H1 (cell line): Measurements from ENCODE around the gene TOPORS. TPM values are rescaled to one million over a fixed set of nuclear protein-coding genes. Genes with fewer than 3 reads are reported as not detected.

Source experiments
- CREB1 ChIP-seq: IDR thresholded peaks from 2 replicates; pipeline ENCODE4 v1.6.1; 2012; ENCODE audit warnings: inconsistent platforms
- SAP30 ChIP-seq: fragments of 300-600 bp; sonication (generic); IDR thresholded peaks from 2 replicates; pipeline ENCODE4 v1.7.1; 2012; ENCODE audit warnings: low read length, moderate library complexity, mild to moderate bottlenecking, inconsistent platforms; ENCODE audit not compliant: insufficient read depth, insufficient replicate concordance
- SIN3A ChIP-seq, 2 experiments: IDR thresholded peaks in 1 of 2; conservative IDR thresholded peaks in 1 of 2; 2 replicates each; pipeline ENCODE4 v1.6.1; 2011 to 2012; ENCODE audit warnings: low read length in 2 of 2, improper control_type of control experiment in 1 of 2, low read depth in 1 of 2, mild to moderate bottlenecking in 1 of 2
- polyA plus RNA-seq, 7 experiments: library from polyadenylated mRNA; depleted of rRNA in 3 of 7; stranded (reverse) in 5 of 7; unstranded in 2 of 7; fragments of >200 nt in 5 of 7; fragments of 200-250 nt in 2 of 7; gene quantifications; 1 replicate in 5 of 7; 2 replicates in 1 of 7; 4 replicates in 1 of 7; pipeline versions ENCODE4 v1.2.1 to v1.2.3, GENCODE V29; 2011 to 2013; ENCODE audit warnings: missing spikeins in 2 of 7, mixed read lengths in 2 of 7
- total RNA-seq: library from RNA; stranded (reverse); fragmentation: NEBNext Ultra II Directional; extraction: Animal tissue kit (Norgen Biotek cat#: 25700); gene quantifications from 2 replicates; pipeline ENCODE4 v1.2.1, GENCODE V29; 2021
- TF ChIP-seq, protein P1 (sequence below): IDR thresholded peaks from 2 replicates; pipeline ENCODE4 v1.6.1; 2012; ENCODE audit warnings: inconsistent platforms
- TF ChIP-seq, protein P2 (sequence below): IDR thresholded peaks from 2 replicates; pipeline ENCODE4 v1.6.1; 2011; ENCODE audit warnings: low read length, improper control_type of control experiment
- TF ChIP-seq, protein P3 (sequence below): IDR thresholded peaks from 2 replicates; pipeline ENCODE4 v1.6.1; 2012; ENCODE audit warnings: inconsistent platforms
- TF ChIP-seq, protein P4 (sequence below): IDR thresholded peaks from 2 replicates; pipeline ENCODE4 v1.6.1; 2011; ENCODE audit warnings: low read depth, mild to moderate bottlenecking, low read length; ENCODE audit not compliant: insufficient read depth

Gene TOPORS
- total and polyA plus RNA-seq, 2 of the 8 experiments (the other 6 are each of a cell fraction or from before 2014, with no cell fraction given): 10.3 to 30.7 TPM

DNA sequence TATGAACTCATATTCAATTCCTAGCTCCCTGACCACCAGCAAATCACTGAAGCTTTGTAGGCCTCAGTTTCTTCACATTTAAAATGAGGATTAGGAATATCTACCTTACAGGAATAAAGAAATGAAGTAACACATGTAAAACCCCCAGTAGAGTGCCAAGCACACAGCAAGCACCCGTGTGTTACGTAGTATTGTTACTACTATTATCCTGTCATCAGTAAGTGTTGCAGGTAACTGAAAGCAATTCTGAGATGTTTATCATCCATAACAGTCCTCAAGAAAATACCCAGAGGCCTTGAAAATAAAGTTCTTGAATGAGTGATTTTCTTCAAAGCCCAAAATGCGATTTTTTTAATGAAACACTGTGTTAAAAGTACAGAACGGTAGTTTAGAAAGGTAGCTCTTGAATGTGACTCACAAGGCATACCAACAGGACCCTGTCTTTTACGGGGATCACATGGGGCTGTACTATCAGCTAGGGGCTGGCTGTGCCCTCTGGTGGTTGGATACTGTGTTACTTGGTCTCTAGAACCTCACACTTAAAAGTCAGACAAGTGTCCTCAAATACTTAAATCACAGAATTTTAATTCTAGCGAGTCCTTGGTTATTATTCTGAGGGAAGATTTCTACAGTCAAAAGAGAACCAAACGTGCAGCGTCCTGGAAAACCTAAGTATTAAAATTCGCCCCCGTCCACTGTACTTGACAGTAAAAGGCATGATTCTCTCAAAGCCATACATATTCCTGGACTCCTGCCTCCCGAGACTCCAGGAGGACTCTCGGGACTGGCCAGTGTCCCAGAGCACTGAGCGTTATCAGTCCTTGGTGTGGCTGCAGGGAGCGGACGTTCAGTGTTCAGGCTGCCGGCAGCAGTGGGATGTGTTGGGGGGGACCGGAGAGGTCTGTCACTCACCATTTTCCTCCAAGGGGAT lies 19.8 kb upstream of the TOPORS start (continued):
- TF ChIP-seq, protein P1, sequence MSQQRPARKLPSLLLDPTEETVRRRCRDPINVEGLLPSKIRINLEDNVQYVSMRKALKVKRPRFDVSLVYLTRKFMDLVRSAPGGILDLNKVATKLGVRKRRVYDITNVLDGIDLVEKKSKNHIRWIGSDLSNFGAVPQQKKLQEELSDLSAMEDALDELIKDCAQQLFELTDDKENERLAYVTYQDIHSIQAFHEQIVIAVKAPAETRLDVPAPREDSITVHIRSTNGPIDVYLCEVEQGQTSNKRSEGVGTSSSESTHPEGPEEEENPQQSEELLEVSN: no peak
- TF ChIP-seq, protein P2, sequence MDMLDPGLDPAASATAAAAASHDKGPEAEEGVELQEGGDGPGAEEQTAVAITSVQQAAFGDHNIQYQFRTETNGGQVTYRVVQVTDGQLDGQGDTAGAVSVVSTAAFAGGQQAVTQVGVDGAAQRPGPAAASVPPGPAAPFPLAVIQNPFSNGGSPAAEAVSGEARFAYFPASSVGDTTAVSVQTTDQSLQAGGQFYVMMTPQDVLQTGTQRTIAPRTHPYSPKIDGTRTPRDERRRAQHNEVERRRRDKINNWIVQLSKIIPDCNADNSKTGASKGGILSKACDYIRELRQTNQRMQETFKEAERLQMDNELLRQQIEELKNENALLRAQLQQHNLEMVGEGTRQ: peak; percentile 71; the same call in 1 of the 2 replicates
- TF ChIP-seq, protein P3, sequence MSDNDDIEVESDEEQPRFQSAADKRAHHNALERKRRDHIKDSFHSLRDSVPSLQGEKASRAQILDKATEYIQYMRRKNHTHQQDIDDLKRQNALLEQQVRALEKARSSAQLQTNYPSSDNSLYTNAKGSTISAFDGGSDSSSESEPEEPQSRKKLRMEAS: no peak
- TF ChIP-seq SIN3A (conservative IDR thresholded peaks at IDR 0.05 in 1 of 2, IDR thresholded peaks at IDR 0.05 in 1 of 2; ENCODE audit: low read depth in 1 of 2, low read length in 2 of 2) (peak; percentile 52 to 93; a peak in 2 of 4 replicates), SAP30 (peak; percentile 81), CREB1 (no peak)
- TF ChIP-seq, protein P4, sequence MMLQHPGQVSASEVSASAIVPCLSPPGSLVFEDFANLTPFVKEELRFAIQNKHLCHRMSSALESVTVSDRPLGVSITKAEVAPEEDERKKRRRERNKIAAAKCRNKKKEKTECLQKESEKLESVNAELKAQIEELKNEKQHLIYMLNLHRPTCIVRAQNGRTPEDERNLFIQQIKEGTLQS: peak; percentile 55; the same call in 1 of the 2 replicates
